Measurements from ENCODE around the gene KCNA5. TPM values are rescaled to one million over a fixed set of nuclear protein-coding genes. Genes with fewer than 3 reads are reported as not detected.

The KCNA5 gene
- total RNA-seq, 4 donors from 2014 or later: 0.51 to 4.8 (median 2.7) TPM; not detected in 1

- no peaks in the 10 kb centered on the region for H3K9me3 ChIP-seq
- TF ChIP-seq CTCF (IDR thresholded peaks at IDR 0.05) (no peak), POLR2A (IDR thresholded peaks at IDR 0.05) (no peak)
- no peaks in the 10 kb centered on the region for H3K4me1 ChIP-seq
- H3K4me3 ChIP-seq: no peak overlapping the region
- intact Hi-C loops (cut with DNase I; ENCODE audit: low total_unique reads): no loop called here
- H3K27ac ChIP-seq: no peak overlapping the region
- DNase-seq: no peak
- no peaks in the 10 kb centered on the region for H3K36me3 ChIP-seq
- H3K27me3 ChIP-seq: no peaks in the 10 kb centered on the region
Measured at GRCh38 chr12:5037795-5038357, 5.8 kb upstream of the KCNA5 start.

GRCh38 chr12:5038781-5039311, 4.8 kb upstream of the KCNA5 start:
- DNase-seq: no peak
- intact Hi-C loops (cut with DNase I; ENCODE audit: low total_unique reads): no loop called here
- no peaks in the 10 kb centered on the region for H3K9me3 ChIP-seq
- H3K27me3 ChIP-seq: no peaks in the 10 kb centered on the region
- TF ChIP-seq CTCF (IDR thresholded peaks at IDR 0.05) (no peak), POLR2A (IDR thresholded peaks at IDR 0.05) (no peak)
- H3K4me1 ChIP-seq: no peaks in the 10 kb centered on the region
- H3K27ac ChIP-seq: no peak overlapping the region
- H3K36me3 ChIP-seq: no peaks in the 10 kb centered on the region
- H3K4me3 ChIP-seq: no peak overlapping the region

- Histone ChIP-seq H3K4me1 (no peaks in the 10 kb centered on the region), H3K27ac (no peak overlapping the region), H3K9me3 (no peaks in the 10 kb centered on the region), H3K36me3 (no peaks in the 10 kb centered on the region), H3K4me3 (no peak overlapping the region), H3K27me3 (no peaks in the 10 kb centered on the region)
- intact Hi-C loops (cut with DNase I; ENCODE audit: low total_unique reads): no loop called here
- TF ChIP-seq POLR2A (IDR thresholded peaks at IDR 0.05) (no peak), CTCF (IDR thresholded peaks at IDR 0.05) (no peak)
- DNase-seq: no peak
Measured at GRCh38 chr12:5039815-5040214, 3.9 kb upstream of the KCNA5 start.

- TF ChIP-seq POLR2A (IDR thresholded peaks at IDR 0.05) (no peak), CTCF (IDR thresholded peaks at IDR 0.05) (no peak)
Measured at GRCh38 chr12:5040368-5040767, 3.3 kb upstream of the KCNA5 start.

GRCh38 chr12:5044420-5045295, 979 bp downstream of the KCNA5 start:
- H3K27ac ChIP-seq: no peak overlapping the region
- intact Hi-C loops (cut with DNase I; ENCODE audit: low total_unique reads): no loop called here
- H3K27me3 ChIP-seq: no peaks in the 10 kb centered on the region
- no peaks in the 10 kb centered on the region for H3K4me1 ChIP-seq
- H3K4me3 ChIP-seq: no peak overlapping the region
- no peaks in the 10 kb centered on the region for H3K9me3 ChIP-seq
- TF ChIP-seq CTCF (IDR thresholded peaks at IDR 0.05): no peak
- TF ChIP-seq POLR2A (IDR thresholded peaks at IDR 0.05): no peak
- H3K36me3 ChIP-seq: no peaks in the 10 kb centered on the region
- DNase-seq: no peak

More at GRCh38 chr12:5040368-5040767, 3.3 kb upstream of the KCNA5 start:
- Histone ChIP-seq H3K9me3 (no peaks in the 10 kb centered on the region), H3K27me3 (no peaks in the 10 kb centered on the region), H3K36me3 (no peaks in the 10 kb centered on the region), H3K4me1 (no peaks in the 10 kb centered on the region), H3K27ac (no peak overlapping the region), H3K4me3 (no peak overlapping the region)
- no peak for DNase-seq
- intact Hi-C loops (cut with DNase I; ENCODE audit: low total_unique reads): no loop called here

All from uterus (tissue), 4 donors.